Testis (tissue), 3 donors: ENCODE data around the gene MPRIP. TPM values are rescaled to one million over a fixed set of nuclear protein-coding genes. Genes with fewer than 3 reads are reported as not detected.

Experiments
- DNase-seq: peaks from one replicate; pipeline ENCODE4 v3.0.0-alpha.2; 2019
- H3K27ac ChIP-seq, 2 donors: fragments of 200-600 bp; sonication (generic); one replicate each; pipeline ENCODE4 v1.5.1; 2019
- H3K27me3 ChIP-seq: fragments of 200-600 bp; sonication (generic); one replicate; pipeline ENCODE4 v1.5.1; 2019
- H3K36me3 ChIP-seq: fragments of 200-600 bp; sonication (generic); one replicate; pipeline ENCODE4 v1.5.1; 2017; ENCODE audit warnings: low read depth; ENCODE audit errors: missing control alignments
- H3K4me1 ChIP-seq: fragments of 200-600 bp; sonication (generic); one replicate; pipeline ENCODE4 v1.5.1; 2019
- H3K4me3 ChIP-seq, 2 donors: fragments of 200-600 bp; sonication (generic); one replicate each; pipeline ENCODE4 v1.5.1; 2017 to 2019
- H3K9me3 ChIP-seq: fragments of 200-600 bp; sonication (generic); one replicate; pipeline ENCODE4 v1.5.1; 2017
- POLR2A ChIP-seq: fragments of 450-650 bp; IDR thresholded peaks from one replicate; pipeline ENCODE4 v1.6.1; 2017; ENCODE audit warnings: antibody characterized with exemption, mild to moderate bottlenecking, moderate library complexity
- WGBS, 2 donors: methylation state at CpG; one replicate each; pipeline ENCODE4 v1.1.5; 2018; 5-methylcytosine and 5-hydroxymethylcytosine counted together
- intact Hi-C: fragments of 100-400 bp; cut with DNase I; formaldehyde crosslinking; loops from one replicate; pipeline ENCODE4 v1.15.1; 2023; ENCODE audit warnings: low total_unique reads
- polyA plus RNA-seq: library from polyadenylated mRNA; stranded (reverse); fragments of 350-450 nt; fragmentation: Illumina TruSeq; extraction: RNeasy Lipid Tissue Mini Kit (QIAGEN cat#74804); gene quantifications from one replicate; pipeline ENCODE4 v1.2.3, GENCODE V29; 2014; ENCODE audit warnings: low read depth, low replicate concordance; ENCODE audit not compliant: insufficient read depth
- total RNA-seq, 2 donors: library from RNA; depleted of rRNA; stranded (reverse); fragments of >200 nt; gene quantifications; one replicate each; pipeline ENCODE4 v1.2.3, GENCODE V29; 2016
- TF ChIP-seq, protein P1 (sequence below), 3 experiments: fragments of 450-650 bp in 2 of 3; fragments of 200-600 bp in 1 of 3; sonication (generic) in 1 of 3; IDR thresholded peaks; one replicate each; pipeline ENCODE4 v1.5.1; 2016 to 2019; ENCODE audit warnings: antibody characterized with exemption in 3 of 3, mild to moderate bottlenecking in 2 of 3, moderate library complexity in 1 of 3

MPRIP gene
- total and polyA plus RNA-seq, 3 donors from 2014 or later, result 191 to 337 (median 304) TPM

DNA sequence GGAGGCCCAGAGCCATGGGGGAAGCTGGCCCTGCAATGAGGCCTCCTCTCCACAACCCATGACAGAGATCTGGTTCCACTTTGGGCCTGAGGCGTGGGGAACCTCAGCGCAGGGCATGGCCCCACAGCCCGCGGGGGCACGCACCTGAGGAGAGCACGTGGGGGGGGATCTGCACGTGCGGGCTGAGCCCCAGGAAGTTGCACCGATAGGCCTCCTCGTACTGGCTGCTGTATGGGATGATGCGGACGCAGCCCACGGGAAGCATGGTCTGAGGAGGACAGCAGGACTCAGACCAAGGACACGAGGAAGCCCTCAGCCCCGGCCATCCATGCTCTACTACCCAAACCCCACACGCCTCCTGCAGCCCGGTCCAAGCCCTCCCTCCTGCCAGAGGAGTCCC is 174.0 kb downstream of the MPRIP start:
- DNase-seq, result no peak
- H3K36me3 ChIP-seq, result no peaks in the 10 kb centered on the region
- intact Hi-C loops, result no loop called here
- H3K9me3 ChIP-seq, result no peaks in the 10 kb centered on the region
- no peak overlapping the region for H3K27ac ChIP-seq
- TF ChIP-seq, protein P1, sequence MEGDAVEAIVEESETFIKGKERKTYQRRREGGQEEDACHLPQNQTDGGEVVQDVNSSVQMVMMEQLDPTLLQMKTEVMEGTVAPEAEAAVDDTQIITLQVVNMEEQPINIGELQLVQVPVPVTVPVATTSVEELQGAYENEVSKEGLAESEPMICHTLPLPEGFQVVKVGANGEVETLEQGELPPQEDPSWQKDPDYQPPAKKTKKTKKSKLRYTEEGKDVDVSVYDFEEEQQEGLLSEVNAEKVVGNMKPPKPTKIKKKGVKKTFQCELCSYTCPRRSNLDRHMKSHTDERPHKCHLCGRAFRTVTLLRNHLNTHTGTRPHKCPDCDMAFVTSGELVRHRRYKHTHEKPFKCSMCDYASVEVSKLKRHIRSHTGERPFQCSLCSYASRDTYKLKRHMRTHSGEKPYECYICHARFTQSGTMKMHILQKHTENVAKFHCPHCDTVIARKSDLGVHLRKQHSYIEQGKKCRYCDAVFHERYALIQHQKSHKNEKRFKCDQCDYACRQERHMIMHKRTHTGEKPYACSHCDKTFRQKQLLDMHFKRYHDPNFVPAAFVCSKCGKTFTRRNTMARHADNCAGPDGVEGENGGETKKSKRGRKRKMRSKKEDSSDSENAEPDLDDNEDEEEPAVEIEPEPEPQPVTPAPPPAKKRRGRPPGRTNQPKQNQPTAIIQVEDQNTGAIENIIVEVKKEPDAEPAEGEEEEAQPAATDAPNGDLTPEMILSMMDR (IDR thresholded peaks at IDR 0.05), result no peak
- TF ChIP-seq POLR2A, result no peak
- no peaks in the 10 kb centered on the region for H3K4me1 ChIP-seq
- H3K4me3 ChIP-seq, result no peak overlapping the region
- no peaks in the 10 kb centered on the region for H3K27me3 ChIP-seq
- WGBS, 2 donors, result 80 to 100% methylated on average over 5 to 17 of the region's 17 CpGs

DNA sequence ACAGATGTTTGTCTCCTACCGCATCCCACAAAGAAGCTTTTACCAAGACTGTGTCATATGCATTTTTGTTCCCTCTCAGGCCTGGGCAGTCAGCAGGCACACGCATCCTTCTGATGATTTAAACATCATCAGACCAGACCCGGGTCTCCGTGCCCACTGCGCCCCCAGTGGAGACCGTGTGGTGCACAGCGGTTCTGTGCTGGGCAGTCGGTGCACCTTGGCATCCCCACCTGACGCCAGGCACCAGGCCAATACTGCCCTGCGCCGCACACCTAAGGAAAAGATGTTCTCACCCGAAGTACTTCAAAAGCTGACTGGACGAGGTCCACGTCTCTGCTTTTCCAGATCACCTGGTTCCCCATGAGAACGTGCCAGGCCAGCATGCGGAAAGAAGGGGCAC is 174.5 kb downstream of the MPRIP start:
- Histone ChIP-seq H3K27me3 (no peaks in the 10 kb centered on the region), H3K4me3 (no peak overlapping the region), H3K36me3 (no peaks in the 10 kb centered on the region), H3K27ac (no peak overlapping the region), H3K9me3 (no peaks in the 10 kb centered on the region), H3K4me1 (no peaks in the 10 kb centered on the region)
- intact Hi-C loops, result no loop called here
- DNase-seq, result no peak
- WGBS, 2 donors, result 86 to 89% methylated on average over 13 to 16 of the region's 16 CpGs
- no peak for TF ChIP-seq POLR2A
- TF ChIP-seq, protein P1 (IDR thresholded peaks at IDR 0.05), result no peak

DNA sequence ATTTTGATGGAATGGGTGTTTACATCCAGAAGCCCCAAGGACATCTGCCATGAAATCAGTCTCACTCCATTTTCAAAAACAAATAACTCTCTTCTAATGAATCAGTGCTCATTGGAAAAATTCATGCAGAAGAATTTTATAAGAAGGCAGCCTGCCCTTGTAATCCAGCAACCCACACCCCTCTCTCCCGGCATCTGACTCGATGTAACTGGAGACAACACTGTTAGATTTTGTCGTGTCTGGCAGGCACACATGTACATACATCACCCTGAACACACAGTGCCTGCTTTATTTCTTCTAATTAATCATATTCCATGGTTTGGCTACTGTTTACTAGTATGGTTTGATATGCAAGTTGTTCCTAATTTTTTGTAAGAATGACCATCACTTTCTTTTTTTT is 175.7 kb downstream of the MPRIP start:
- no peak for TF ChIP-seq POLR2A
- TF ChIP-seq, protein P1 (IDR thresholded peaks at IDR 0.05), result no peak
- 86 to 95% methylated on average over 3 of the region's 3 CpGs for WGBS, 2 donors
- Histone ChIP-seq H3K36me3 (no peaks in the 10 kb centered on the region), H3K27ac (no peak overlapping the region), H3K4me1 (no peaks in the 10 kb centered on the region), H3K4me3 (no peak overlapping the region), H3K27me3 (no peaks in the 10 kb centered on the region), H3K9me3 (no peaks in the 10 kb centered on the region)
- intact Hi-C loops, result no loop called here
- no peak for DNase-seq

DNA sequence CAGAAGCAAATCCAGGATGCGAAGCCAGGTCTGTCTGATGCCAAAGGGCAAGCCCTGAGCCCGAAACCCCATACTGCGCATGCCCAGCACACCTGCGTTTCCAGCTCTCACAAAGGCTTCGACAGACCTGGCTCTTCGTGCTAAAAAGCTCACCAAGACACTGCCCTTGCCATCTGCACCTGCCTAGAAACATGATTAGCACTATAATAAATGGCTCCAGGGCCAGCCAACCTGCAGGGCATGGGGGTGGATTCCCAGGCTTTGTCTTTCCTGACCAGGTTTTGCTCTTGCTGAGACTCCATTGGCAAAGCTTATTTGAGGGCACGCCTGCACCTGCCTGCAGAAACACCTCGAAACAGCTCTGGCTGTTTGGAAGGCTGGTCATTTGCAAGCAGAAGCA is 178.3 kb downstream of the MPRIP start:
- no peaks in the 10 kb centered on the region for H3K9me3 ChIP-seq
- H3K4me3 ChIP-seq, result no peak overlapping the region
- 88 to 91% methylated on average over 8 of the region's 8 CpGs for WGBS, 2 donors
- no peak overlapping the region for H3K27ac ChIP-seq
- H3K36me3 ChIP-seq, result no peaks in the 10 kb centered on the region
- DNase-seq, result no peak
- no peak for TF ChIP-seq POLR2A
- TF ChIP-seq, protein P1 (IDR thresholded peaks at IDR 0.05), result no peak
- H3K27me3 ChIP-seq, result no peaks in the 10 kb centered on the region
- no peaks in the 10 kb centered on the region for H3K4me1 ChIP-seq
- intact Hi-C loops, result no loop called here

DNA sequence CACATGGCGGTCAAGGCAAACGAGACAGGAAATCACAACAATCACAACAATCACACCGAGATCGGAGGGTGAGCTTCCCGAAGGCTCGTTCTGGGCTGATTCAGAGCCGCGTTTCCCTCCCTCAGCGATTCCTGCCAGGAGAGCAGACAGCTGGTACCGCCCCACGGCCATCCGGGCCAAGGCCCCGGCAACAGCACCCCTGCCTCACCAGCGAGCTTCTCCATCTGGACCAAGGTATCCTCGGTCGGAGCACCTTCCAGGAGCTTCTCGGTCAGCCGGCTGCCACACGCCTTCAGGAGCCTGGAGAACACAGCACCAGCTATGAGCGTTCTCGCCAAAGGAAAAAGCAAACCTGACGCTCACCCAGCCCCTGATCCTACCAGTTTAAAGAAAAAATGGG is 179.1 kb downstream of the MPRIP start:
- 86 to 95% methylated on average over 22 of the region's 22 CpGs for WGBS, 2 donors
- no peak overlapping the region for H3K4me3 ChIP-seq

More for the DNA sequence above, 179.1 kb downstream of the MPRIP start:
- DNase-seq, result no peak
- intact Hi-C loops, result no loop called here
- Histone ChIP-seq H3K36me3 (no peaks in the 10 kb centered on the region), H3K9me3 (no peaks in the 10 kb centered on the region), H3K27me3 (no peaks in the 10 kb centered on the region), H3K4me1 (no peaks in the 10 kb centered on the region), H3K27ac (no peak overlapping the region)
- TF ChIP-seq, protein P1 (IDR thresholded peaks at IDR 0.05), result no peak
- TF ChIP-seq POLR2A, result no peak
